Measurements from ENCODE around the gene TBC1D3B.

DNA sequence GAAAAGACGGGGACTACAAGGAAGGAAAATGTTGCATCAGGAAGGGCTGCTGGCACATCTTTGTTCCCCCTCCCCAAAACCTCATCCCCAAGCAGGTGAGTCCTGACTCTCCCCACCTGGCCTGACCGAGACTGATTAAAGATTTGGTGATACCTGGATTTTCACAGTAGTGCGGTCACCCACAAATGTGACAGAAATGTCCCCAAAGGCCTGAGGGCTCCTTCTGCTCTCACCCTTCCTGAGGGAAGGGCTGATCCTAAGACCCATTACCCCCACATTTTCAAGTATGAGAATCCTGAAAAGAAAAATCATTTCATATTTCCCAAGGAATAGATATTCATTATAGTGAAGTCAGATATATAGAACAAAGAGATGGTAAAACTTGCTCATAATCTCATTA, 28.8 kb downstream of the TBC1D3B start:
- TF ChIP-seq, protein P1, sequence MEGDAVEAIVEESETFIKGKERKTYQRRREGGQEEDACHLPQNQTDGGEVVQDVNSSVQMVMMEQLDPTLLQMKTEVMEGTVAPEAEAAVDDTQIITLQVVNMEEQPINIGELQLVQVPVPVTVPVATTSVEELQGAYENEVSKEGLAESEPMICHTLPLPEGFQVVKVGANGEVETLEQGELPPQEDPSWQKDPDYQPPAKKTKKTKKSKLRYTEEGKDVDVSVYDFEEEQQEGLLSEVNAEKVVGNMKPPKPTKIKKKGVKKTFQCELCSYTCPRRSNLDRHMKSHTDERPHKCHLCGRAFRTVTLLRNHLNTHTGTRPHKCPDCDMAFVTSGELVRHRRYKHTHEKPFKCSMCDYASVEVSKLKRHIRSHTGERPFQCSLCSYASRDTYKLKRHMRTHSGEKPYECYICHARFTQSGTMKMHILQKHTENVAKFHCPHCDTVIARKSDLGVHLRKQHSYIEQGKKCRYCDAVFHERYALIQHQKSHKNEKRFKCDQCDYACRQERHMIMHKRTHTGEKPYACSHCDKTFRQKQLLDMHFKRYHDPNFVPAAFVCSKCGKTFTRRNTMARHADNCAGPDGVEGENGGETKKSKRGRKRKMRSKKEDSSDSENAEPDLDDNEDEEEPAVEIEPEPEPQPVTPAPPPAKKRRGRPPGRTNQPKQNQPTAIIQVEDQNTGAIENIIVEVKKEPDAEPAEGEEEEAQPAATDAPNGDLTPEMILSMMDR (IDR thresholded peaks at IDR 0.05): no peak
- TF ChIP-seq POLR2A (IDR thresholded peaks at IDR 0.05): no peak

All from testis (tissue), 2 donors.